ENCODE results near the gene TNS3. TPM values are rescaled to one million over a fixed set of nuclear protein-coding genes. Genes with fewer than 3 reads are reported as not detected.
A peak's percentile ranks its signal among the peaks of the same experiment; 100 is the strongest.

The TNS3 gene
- polyA plus RNA-seq, 3 donors = 5.2 to 30.3 (median 7.9) TPM

DNA sequence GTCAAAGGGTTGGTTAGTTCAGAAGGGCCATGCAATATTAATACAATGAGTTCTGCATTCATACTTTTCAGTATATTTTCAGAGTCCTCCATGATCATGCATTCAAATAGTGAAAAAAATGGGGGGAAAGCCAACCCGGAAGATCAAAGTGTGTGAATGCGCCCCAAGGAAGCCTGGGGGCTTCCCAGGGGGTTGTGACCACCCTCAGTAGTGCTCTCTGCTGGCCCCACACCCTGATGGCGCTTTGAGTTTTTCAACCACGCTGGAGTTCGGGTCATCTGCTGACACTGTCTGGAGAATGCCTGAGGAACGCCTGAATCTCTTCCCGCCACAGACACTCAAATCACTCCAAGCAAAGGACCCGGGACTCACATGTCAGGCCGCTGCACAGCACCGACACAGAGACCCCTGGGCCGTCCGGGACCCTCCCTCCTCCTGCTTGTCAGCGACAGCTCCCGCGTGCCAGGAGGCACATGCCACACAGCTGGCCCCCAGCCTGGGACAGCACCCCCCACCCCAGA, 1.0 kb downstream of the TNS3 start:
- H3K27me3 Mint-ChIP-seq (ENCODE audit: low read depth in 3 of 3) = peaks cover 2 to 6% (median 5%) of the 10 kb centered on the region in 3 donors
- H3K36me3 Mint-ChIP-seq = peaks cover 11 to 15% of the 10 kb centered on the region in 2 donors
- TF ChIP-seq, protein P1, sequence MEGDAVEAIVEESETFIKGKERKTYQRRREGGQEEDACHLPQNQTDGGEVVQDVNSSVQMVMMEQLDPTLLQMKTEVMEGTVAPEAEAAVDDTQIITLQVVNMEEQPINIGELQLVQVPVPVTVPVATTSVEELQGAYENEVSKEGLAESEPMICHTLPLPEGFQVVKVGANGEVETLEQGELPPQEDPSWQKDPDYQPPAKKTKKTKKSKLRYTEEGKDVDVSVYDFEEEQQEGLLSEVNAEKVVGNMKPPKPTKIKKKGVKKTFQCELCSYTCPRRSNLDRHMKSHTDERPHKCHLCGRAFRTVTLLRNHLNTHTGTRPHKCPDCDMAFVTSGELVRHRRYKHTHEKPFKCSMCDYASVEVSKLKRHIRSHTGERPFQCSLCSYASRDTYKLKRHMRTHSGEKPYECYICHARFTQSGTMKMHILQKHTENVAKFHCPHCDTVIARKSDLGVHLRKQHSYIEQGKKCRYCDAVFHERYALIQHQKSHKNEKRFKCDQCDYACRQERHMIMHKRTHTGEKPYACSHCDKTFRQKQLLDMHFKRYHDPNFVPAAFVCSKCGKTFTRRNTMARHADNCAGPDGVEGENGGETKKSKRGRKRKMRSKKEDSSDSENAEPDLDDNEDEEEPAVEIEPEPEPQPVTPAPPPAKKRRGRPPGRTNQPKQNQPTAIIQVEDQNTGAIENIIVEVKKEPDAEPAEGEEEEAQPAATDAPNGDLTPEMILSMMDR (IDR thresholded peaks at IDR 0.05) = no peak
- H3K27ac Mint-ChIP-seq = peak overlapping the region; percentile 52 to 98 (median 91)
- H3K4me3 ChIP-seq (replicated peaks in 1 of 3; ENCODE audit: low read depth in 2 of 3, low read length in 3 of 3) = peak overlapping the region; percentile 71 to 87 (median 79)
- peak overlapping the region; percentile 92 for H3K9ac ChIP-seq (ENCODE audit: insufficient read depth, low read length, poor library complexity, severe bottlenecking)
- H4K20me1 ChIP-seq (ENCODE audit: insufficient read depth, low read length) = peaks cover 6% of the 10 kb centered on the region
- peaks cover 0 to 3% of the 10 kb centered on the region in 2 donors for H3K36me3 ChIP-seq (replicated peaks in 1 of 2; ENCODE audit: control insufficient read depth in 1 of 2, insufficient read depth in 2 of 2, low read length in 2 of 2)
- no peaks in the 10 kb centered on the region for H3K27me3 ChIP-seq (ENCODE audit: control insufficient read depth in 2 of 2, insufficient read depth in 2 of 2, low read length in 2 of 2)
- peaks cover 86 to 91% of the 10 kb centered on the region in 2 donors for H3K4me1 ChIP-seq (ENCODE audit: control insufficient read depth in 1 of 2, insufficient read depth in 2 of 2, low read length in 2 of 2)
- WGBS (ENCODE audit: insufficient coverage) = 1% methylated on average over 12 of the region's 15 CpGs
- peak overlapping the region; percentile 86 for H3K4me2 ChIP-seq (replicated peaks; ENCODE audit: extremely low read depth, low read length, poor library complexity, severe bottlenecking)
- H3K9me3 Mint-ChIP-seq = peaks cover 0 to 5% (median 0%) of the 10 kb centered on the region in 7 donors
- H3K9me3 ChIP-seq (replicated peaks in 1 of 2; ENCODE audit: control insufficient read depth in 1 of 2, insufficient read depth in 1 of 2, low read length in 2 of 2) = peaks cover 0 to 4% of the 10 kb centered on the region in 2 donors
- H2AFZ ChIP-seq (ENCODE audit: insufficient read depth, low read depth, low read length, poor library complexity, severe bottlenecking) = peak overlapping the region; percentile 83
- peaks cover 88% of the 10 kb centered on the region for H3K4me1 Mint-ChIP-seq
- peaks cover 70% of the 10 kb centered on the region for H3K79me2 ChIP-seq (ENCODE audit: insufficient read depth, low read length)
- peak overlapping the region; percentile 50 to 91 for H3K27ac ChIP-seq (ENCODE audit: low read depth in 1 of 2, low read length in 2 of 2)
- H3K4me3 Mint-ChIP-seq = peak overlapping the region; percentile 92 to 96
- intact Hi-C loops (cut with micrococcal nuclease) = no loop called here
- no peak for DNase-seq

DNA sequence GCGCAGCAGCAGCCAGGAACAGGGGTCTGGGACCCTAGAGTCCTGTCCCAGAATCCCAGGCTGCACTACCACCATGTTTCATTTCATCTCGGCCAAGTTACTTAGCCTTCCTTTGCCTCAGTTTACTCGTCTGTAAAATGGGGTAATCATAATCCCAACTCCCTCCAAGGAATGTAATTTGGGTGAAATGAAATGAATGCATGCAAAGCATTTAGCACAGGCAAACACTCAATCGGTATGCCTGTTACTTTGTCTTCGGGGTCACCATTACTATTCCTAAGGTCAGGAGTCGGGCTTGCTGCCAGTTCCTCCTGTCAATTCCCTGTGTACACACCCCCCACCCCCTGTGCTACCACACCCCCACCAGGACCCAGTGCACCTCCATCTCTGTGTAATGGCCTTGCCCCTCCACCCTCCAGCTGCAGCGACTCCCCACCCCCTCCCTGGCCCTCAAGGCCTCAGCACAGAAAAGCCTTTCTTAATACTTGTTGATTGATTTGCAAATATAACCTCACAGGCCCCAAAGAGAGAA, 1.7 kb downstream of the TNS3 start:
- Histone ChIP-seq H4K20me1 (ENCODE audit: insufficient read depth, low read length) (peaks cover 6% of the 10 kb centered on the region), H3K27ac (ENCODE audit: low read depth in 1 of 2, low read length in 2 of 2) (peak overlapping the region in 1 of 2 donors; percentile 91), H3K9me3 (replicated peaks in 1 of 2; ENCODE audit: control insufficient read depth in 1 of 2, insufficient read depth in 1 of 2, low read length in 2 of 2) (peaks cover 0 to 1% of the 10 kb centered on the region in 2 donors), H3K4me2 (replicated peaks; ENCODE audit: extremely low read depth, low read length, poor library complexity, severe bottlenecking) (peak overlapping the region; percentile 86), H3K79me2 (ENCODE audit: insufficient read depth, low read length) (peaks cover 76% of the 10 kb centered on the region), H3K27me3 (ENCODE audit: control insufficient read depth in 2 of 2, insufficient read depth in 2 of 2, low read length in 2 of 2) (no peaks in the 10 kb centered on the region), H3K4me1 (ENCODE audit: control insufficient read depth in 1 of 2, insufficient read depth in 2 of 2, low read length in 2 of 2) (peaks cover 86 to 91% of the 10 kb centered on the region in 2 donors), H2AFZ (ENCODE audit: insufficient read depth, low read depth, low read length, poor library complexity, severe bottlenecking) (peak overlapping the region; percentile 83), H3K36me3 (replicated peaks in 1 of 2; ENCODE audit: control insufficient read depth in 1 of 2, insufficient read depth in 2 of 2, low read length in 2 of 2) (peaks cover 0 to 3% of the 10 kb centered on the region in 2 donors), H3K9ac (ENCODE audit: insufficient read depth, low read length, poor library complexity, severe bottlenecking) (no peak overlapping the region), H3K4me3 (replicated peaks in 1 of 3; ENCODE audit: low read depth in 2 of 3, low read length in 3 of 3) (peak overlapping the region; percentile 71 to 87 (median 79))
- H3K27ac Mint-ChIP-seq = peak overlapping the region; percentile 52 to 98 (median 91)
- intact Hi-C loops (cut with micrococcal nuclease) = no loop called here
- peak overlapping the region; percentile 92 to 96 for H3K4me3 Mint-ChIP-seq
- peaks cover 88% of the 10 kb centered on the region for H3K4me1 Mint-ChIP-seq
- DNase-seq = no peak
- TF ChIP-seq, protein P1 (IDR thresholded peaks at IDR 0.05) = no peak
- WGBS (ENCODE audit: insufficient coverage) = 58% methylated on average over 2 of the region's 7 CpGs
- peaks cover 2 to 6% (median 6%) of the 10 kb centered on the region in 3 donors for H3K27me3 Mint-ChIP-seq (ENCODE audit: low read depth in 3 of 3)
- H3K36me3 Mint-ChIP-seq = peaks cover 11 to 16% of the 10 kb centered on the region in 2 donors
- H3K9me3 Mint-ChIP-seq = peaks cover 0 to under 1% (median 0%) of the 10 kb centered on the region in 7 donors

Measured in CD14-positive monocyte (primary cell).